ENCODE data around the gene RSPO3.
"Not testable (repeated sequence)": the region's sequence is repeated elsewhere in the genome, so short reads cannot be mapped to it uniquely, and the experiment has no call there.

Gene RSPO3

DNA sequence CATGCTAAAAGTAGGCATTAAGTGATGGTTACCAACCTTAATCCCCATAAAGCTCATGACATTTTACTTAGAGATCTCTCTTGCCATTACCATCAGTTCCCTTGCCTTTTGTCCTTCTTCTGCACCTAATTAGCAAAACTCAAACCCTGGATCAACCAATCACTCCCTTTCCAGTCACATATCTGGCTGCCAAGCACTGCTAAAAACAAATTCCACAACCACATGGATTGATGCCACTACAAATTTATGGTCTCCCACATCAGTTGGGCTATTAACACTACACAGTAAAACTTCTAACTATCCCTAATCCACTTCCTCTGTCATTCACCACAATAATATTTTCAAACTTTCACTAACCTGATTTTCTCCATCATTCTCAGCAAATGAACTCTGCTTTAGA is 93.9 kb downstream of the RSPO3 start:
- H3K4me3 ChIP-seq (ENCODE audit: low read depth, low read length): no peak overlapping the region
- no peaks in the 10 kb centered on the region for H3K9me3 ChIP-seq (ENCODE audit: control insufficient read depth, insufficient read depth, low read depth, low read length)
- H3K4me1 ChIP-seq (ENCODE audit: control insufficient read depth, insufficient read depth, low read length): no peaks in the 10 kb centered on the region
- ChIA-PET CTCF (no interaction called here), POLR2A (no interaction called here)
- no peak for TF ChIP-seq HOXD13 (CRISPR knock-in tag; IDR thresholded peaks at IDR 0.05; ENCODE audit: borderline replicate concordance)
- TF ChIP-seq GLIS1 (tag by site-specific recombination; IDR thresholded peaks at IDR 0.05): no peak
- TF ChIP-seq, protein P1, sequence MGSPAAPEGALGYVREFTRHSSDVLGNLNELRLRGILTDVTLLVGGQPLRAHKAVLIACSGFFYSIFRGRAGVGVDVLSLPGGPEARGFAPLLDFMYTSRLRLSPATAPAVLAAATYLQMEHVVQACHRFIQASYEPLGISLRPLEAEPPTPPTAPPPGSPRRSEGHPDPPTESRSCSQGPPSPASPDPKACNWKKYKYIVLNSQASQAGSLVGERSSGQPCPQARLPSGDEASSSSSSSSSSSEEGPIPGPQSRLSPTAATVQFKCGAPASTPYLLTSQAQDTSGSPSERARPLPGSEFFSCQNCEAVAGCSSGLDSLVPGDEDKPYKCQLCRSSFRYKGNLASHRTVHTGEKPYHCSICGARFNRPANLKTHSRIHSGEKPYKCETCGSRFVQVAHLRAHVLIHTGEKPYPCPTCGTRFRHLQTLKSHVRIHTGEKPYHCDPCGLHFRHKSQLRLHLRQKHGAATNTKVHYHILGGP (tag by site-specific recombination; IDR thresholded peaks at IDR 0.05): no peak
- TF ChIP-seq, protein P2, sequence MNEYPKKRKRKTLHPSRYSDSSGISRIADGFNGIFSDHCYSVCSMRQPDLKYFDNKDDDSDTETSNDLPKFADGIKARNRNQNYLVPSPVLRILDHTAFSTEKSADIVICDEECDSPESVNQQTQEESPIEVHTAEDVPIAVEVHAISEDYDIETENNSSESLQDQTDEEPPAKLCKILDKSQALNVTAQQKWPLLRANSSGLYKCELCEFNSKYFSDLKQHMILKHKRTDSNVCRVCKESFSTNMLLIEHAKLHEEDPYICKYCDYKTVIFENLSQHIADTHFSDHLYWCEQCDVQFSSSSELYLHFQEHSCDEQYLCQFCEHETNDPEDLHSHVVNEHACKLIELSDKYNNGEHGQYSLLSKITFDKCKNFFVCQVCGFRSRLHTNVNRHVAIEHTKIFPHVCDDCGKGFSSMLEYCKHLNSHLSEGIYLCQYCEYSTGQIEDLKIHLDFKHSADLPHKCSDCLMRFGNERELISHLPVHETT (tag by site-specific recombination; IDR thresholded peaks at IDR 0.05): no peak
- TF ChIP-seq ZNF132 (tag by site-specific recombination; IDR thresholded peaks at IDR 0.05; ENCODE audit: borderline replicate concordance): no peak
- no peak for TF ChIP-seq ZBTB21 (tag by site-specific recombination; IDR thresholded peaks at IDR 0.05)
- TF ChIP-seq ZSCAN23 (tag by site-specific recombination; IDR thresholded peaks at IDR 0.05): no peak
- TF ChIP-seq IKZF3 (tag by site-specific recombination; IDR thresholded peaks at IDR 0.05): no peak
- TF ChIP-seq SETDB1 (IDR thresholded peaks at IDR 0.05; ENCODE audit: insufficient read length, low read length): no peak
- H3K36me3 ChIP-seq (ENCODE audit: control insufficient read depth in 2 of 2, insufficient read depth in 1 of 2, low read length in 2 of 2): no peaks in the 10 kb centered on the region
- H3K27ac ChIP-seq (ENCODE audit: extremely low read depth, low read depth, low read length): no peak overlapping the region

DNA sequence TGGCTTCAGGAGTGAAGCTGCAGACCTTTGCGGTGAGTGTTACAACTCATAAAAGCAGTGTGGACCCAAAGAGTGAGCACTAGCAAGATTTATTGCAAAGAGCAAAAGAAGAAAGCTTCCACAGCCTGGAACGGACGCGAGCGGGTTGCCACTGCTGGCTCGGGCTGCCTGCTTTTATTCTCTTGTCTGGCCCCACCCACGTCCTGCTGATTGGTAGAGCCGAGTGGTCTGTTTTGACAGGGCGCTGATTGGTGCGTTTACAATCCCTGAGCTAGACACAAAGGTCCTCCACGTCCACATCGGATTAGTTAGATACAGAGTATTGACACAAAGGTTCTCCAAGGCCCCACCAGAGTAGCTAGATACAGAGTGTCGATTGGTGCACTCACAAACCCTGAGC is 95.6 kb downstream of the RSPO3 start:
- H3K9me3 ChIP-seq (ENCODE audit: control insufficient read depth, insufficient read depth, low read depth, low read length); H3K4me3 ChIP-seq (ENCODE audit: low read depth, low read length); H3K36me3 ChIP-seq (ENCODE audit: control insufficient read depth in 2 of 2, insufficient read depth in 1 of 2, low read length in 2 of 2); H3K27ac ChIP-seq (ENCODE audit: extremely low read depth, low read depth, low read length); H3K4me1 ChIP-seq (ENCODE audit: control insufficient read depth, insufficient read depth, low read length); POLR2A ChIA-PET: not testable (repeated sequence)
- CTCF ChIA-PET: interaction anchor here (1.0 kb wide), 1 partner anchor 27 kb away, joined by 3 read pairs; no protein-coding TSS in a partner anchor

DNA sequence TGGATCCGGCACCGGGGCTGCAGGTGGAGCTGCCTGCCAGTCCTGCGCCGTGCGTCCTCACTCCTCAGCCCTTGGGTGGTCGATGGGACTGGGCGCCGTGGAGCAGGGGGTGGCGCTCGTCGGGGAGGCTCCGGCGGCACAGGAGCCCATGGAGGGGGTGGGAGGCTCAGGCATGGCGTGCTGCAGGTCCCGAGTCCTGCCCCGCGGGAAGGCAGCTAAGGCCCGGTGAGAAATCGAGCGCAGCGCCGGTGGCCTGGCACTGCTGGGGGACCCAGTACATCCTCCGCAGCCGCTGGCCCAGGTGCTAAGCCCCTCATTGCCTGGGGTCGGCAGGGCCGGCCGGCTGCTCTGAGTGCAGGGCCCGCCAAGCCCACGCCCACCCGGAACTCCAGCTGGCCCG is 96.1 kb downstream of the RSPO3 start:
- H3K4me3 ChIP-seq (ENCODE audit: low read depth, low read length); H3K9me3 ChIP-seq (ENCODE audit: control insufficient read depth, insufficient read depth, low read depth, low read length); H3K27ac ChIP-seq (ENCODE audit: extremely low read depth, low read depth, low read length); POLR2A ChIA-PET; H3K4me1 ChIP-seq (ENCODE audit: control insufficient read depth, insufficient read depth, low read length); H3K36me3 ChIP-seq (ENCODE audit: control insufficient read depth in 2 of 2, insufficient read depth in 1 of 2, low read length in 2 of 2): not testable (repeated sequence)
- CTCF ChIA-PET: interaction anchor here (1.0 kb wide), 1 partner anchor 27 kb away, joined by 3 read pairs; no protein-coding TSS in a partner anchor

DNA sequence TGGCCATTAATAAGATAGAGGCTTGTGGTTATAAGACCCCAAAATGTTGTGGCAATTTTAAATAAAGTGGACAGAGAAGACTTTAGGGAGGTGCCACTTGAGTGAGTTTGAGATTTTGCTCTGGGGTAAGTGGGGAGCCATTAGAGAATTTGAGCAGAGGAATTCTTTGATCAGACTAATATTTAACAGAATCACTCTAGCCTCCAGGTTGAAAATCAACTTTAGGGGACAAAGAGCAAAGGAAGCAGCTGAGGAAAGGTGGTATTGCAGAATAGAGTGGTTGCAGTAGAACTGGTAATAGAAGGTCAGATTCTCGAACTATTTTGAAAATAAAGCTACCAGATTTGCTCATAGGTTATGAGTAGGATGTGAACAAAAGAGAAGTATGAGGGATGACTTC is 97.5 kb downstream of the RSPO3 start:
- H3K9me3 ChIP-seq (ENCODE audit: control insufficient read depth, insufficient read depth, low read depth, low read length): no peaks in the 10 kb centered on the region
- ChIA-PET CTCF (no interaction called here), POLR2A (no interaction called here)
- TF ChIP-seq, protein P3, sequence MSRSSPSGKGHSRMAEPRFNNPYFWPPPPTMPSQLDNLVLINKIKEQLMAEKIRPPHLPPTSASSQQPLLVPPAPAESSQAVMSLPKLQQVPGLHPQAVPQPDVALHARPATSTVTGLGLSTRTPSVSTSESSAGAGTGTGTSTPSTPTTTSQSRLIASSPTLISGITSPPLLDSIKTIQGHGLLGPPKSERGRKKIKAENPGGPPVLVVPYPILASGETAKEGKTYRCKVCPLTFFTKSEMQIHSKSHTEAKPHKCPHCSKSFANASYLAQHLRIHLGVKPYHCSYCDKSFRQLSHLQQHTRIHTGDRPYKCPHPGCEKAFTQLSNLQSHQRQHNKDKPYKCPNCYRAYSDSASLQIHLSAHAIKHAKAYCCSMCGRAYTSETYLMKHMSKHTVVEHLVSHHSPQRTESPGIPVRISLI (tag by site-specific recombination; IDR thresholded peaks at IDR 0.05): no peak
- no peak for TF ChIP-seq ZBTB20 (tag by site-specific recombination; IDR thresholded peaks at IDR 0.05)
- no peak for TF ChIP-seq ZNF19 (tag by site-specific recombination; IDR thresholded peaks at IDR 0.05; ENCODE audit: low read depth)
- TF ChIP-seq ZNF664 (tag by site-specific recombination; IDR thresholded peaks at IDR 0.05): no peak
- H3K4me3 ChIP-seq (ENCODE audit: low read depth, low read length): no peak overlapping the region
- no peak overlapping the region for H3K27ac ChIP-seq (ENCODE audit: extremely low read depth, low read depth, low read length)
- H3K4me1 ChIP-seq (ENCODE audit: control insufficient read depth, insufficient read depth, low read length): no peaks in the 10 kb centered on the region
- no peaks in the 10 kb centered on the region for H3K36me3 ChIP-seq (ENCODE audit: control insufficient read depth in 2 of 2, insufficient read depth in 1 of 2, low read length in 2 of 2)

Measured in HEK293 (cell line).